DOHH2 (cell line): ENCODE data around the gene PLAAT3.
A peak's percentile ranks its signal among the peaks of the same experiment; 100 is the strongest.
"Not testable (repeated sequence)": the region's sequence is repeated elsewhere in the genome, so short reads cannot be mapped to it uniquely, and the experiment has no call there.

Experiments used
- H3F3A ChIP-seq: fragments of 200-600 bp; sonication (generic), shearing (Covaris generic); 2 replicates; pipeline ENCODE4 v1.6.0; 2016; ENCODE audit warnings: antibody characterized with exemption, mild to moderate bottlenecking; ENCODE audit not compliant: control insufficient read depth, insufficient read depth
- H3K27ac ChIP-seq: fragments of 200-600 bp; sonication (generic); 2 replicates; pipeline ENCODE4 v1.5.1; 2014; ENCODE audit warnings: low read depth, mild to moderate bottlenecking, low read length, moderate library complexity
- H3K27me3 ChIP-seq: fragments of 200-600 bp; sonication (generic); 2 replicates; pipeline ENCODE4 v1.6.1; 2014; ENCODE audit warnings: mild to moderate bottlenecking, low read length, mixed read lengths; ENCODE audit not compliant: control insufficient read depth
- H3K36me3 ChIP-seq: fragments of 200-600 bp; sonication (generic); 2 replicates; pipeline ENCODE4 v1.6.1; 2014; ENCODE audit warnings: mild to moderate bottlenecking, low read length, moderate library complexity, mixed read lengths; ENCODE audit not compliant: control insufficient read depth
- H3K4me1 ChIP-seq: fragments of 200-600 bp; sonication (generic); 2 replicates; pipeline ENCODE4 v1.6.1; 2014; ENCODE audit warnings: mild to moderate bottlenecking, low read length, mixed read lengths; ENCODE audit not compliant: control insufficient read depth
- H3K4me2 ChIP-seq: fragments of 200-600 bp; sonication (generic); 2 replicates; pipeline ENCODE4 v1.6.0; 2014; ENCODE audit warnings: mild to moderate bottlenecking, low read length, moderate library complexity
- H3K4me3 ChIP-seq: fragments of 200-600 bp; sonication (generic); 2 replicates; pipeline ENCODE4 v1.5.1; 2014; ENCODE audit warnings: mild to moderate bottlenecking, low read length, mixed read lengths
- H3K79me2 ChIP-seq: fragments of 200-600 bp; sonication (generic); 2 replicates; pipeline ENCODE4 v1.6.1; 2014; ENCODE audit warnings: mild to moderate bottlenecking, low read length, mixed read lengths; ENCODE audit not compliant: control insufficient read depth
- H3K9me2 ChIP-seq: fragments of 200-600 bp; sonication (generic); replicated peaks from 2 replicates; pipeline ENCODE4 v1.6.1; 2014; ENCODE audit warnings: mild to moderate bottlenecking, low read length, mixed read lengths; ENCODE audit not compliant: control insufficient read depth
- H3K9me3 ChIP-seq: fragments of 200-600 bp; sonication (generic); 2 replicates; pipeline ENCODE4 v1.6.1; 2014; ENCODE audit warnings: antibody characterized with exemption, low read length, mixed read lengths; ENCODE audit not compliant: control insufficient read depth, insufficient read depth
- H4K20me1 ChIP-seq: fragments of 200-600 bp; sonication (generic); 2 replicates; pipeline ENCODE4 v1.6.0; 2014; ENCODE audit warnings: low read depth, mild to moderate bottlenecking, antibody characterized with exemption, low read length, moderate library complexity; ENCODE audit not compliant: control insufficient read depth, insufficient read depth
- CTCF ChIP-seq: fragments of 200-600 bp; sonication (generic); IDR thresholded peaks from one replicate; pipeline ENCODE4 v1.5.1; 2014; ENCODE audit warnings: antibody characterized with exemption, mild to moderate bottlenecking, low read depth, low read length; ENCODE audit not compliant: poor library complexity, severe bottlenecking
- EZH2phosphoT487 ChIP-seq: fragments of 200-600 bp; sonication (generic); IDR thresholded peaks from 2 replicates; pipeline ENCODE4 v1.6.1; 2017; ENCODE audit warnings: borderline replicate concordance, mild to moderate bottlenecking, antibody characterized with exemption, low read length, moderate library complexity, mixed read lengths

PLAAT3 gene

GRCh38 chr11:63643205-63643604 is 29.0 kb upstream of the PLAAT3 start:
- Histone ChIP-seq H3K9me2 (no peaks in the 10 kb centered on the region), H3K4me3 (no peak overlapping the region), H3K36me3 (peaks cover 23% of the 10 kb centered on the region), H3F3A (no peaks in the 10 kb centered on the region), H3K9me3 (no peaks in the 10 kb centered on the region), H3K79me2 (no peaks in the 10 kb centered on the region), H3K4me1 (no peaks in the 10 kb centered on the region), H4K20me1 (no peaks in the 10 kb centered on the region), H3K4me2 (no peak overlapping the region), H3K27ac (no peak overlapping the region), H3K27me3 (no peaks in the 10 kb centered on the region)
- TF ChIP-seq EZH2phosphoT487, result no peak
- no peak for TF ChIP-seq CTCF

GRCh38 chr11:63641727-63642126 is 27.5 kb upstream of the PLAAT3 start:
- no peak overlapping the region for H3K27ac ChIP-seq
- H3F3A ChIP-seq, result no peaks in the 10 kb centered on the region
- peaks cover 23% of the 10 kb centered on the region for H3K36me3 ChIP-seq
- no peak overlapping the region for H3K4me2 ChIP-seq
- no peaks in the 10 kb centered on the region for H3K9me2 ChIP-seq
- H3K79me2 ChIP-seq, result no peaks in the 10 kb centered on the region
- H4K20me1 ChIP-seq, result no peaks in the 10 kb centered on the region
- no peaks in the 10 kb centered on the region for H3K27me3 ChIP-seq
- no peaks in the 10 kb centered on the region for H3K9me3 ChIP-seq
- TF ChIP-seq CTCF (no peak), EZH2phosphoT487 (no peak)
- no peak overlapping the region for H3K4me3 ChIP-seq
- no peaks in the 10 kb centered on the region for H3K4me1 ChIP-seq

- H3K79me2 ChIP-seq, result no peaks in the 10 kb centered on the region
- no peak overlapping the region for H3K4me2 ChIP-seq
- H3K36me3 ChIP-seq, result peaks cover 26% of the 10 kb centered on the region
- no peaks in the 10 kb centered on the region for H4K20me1 ChIP-seq
- no peak overlapping the region for H3K4me3 ChIP-seq
- TF ChIP-seq EZH2phosphoT487 (no peak), CTCF (peak; percentile 62)
- H3K27ac ChIP-seq, result no peak overlapping the region
- H3K9me3 ChIP-seq, result no peaks in the 10 kb centered on the region
- H3K4me1 ChIP-seq, result no peaks in the 10 kb centered on the region
- H3K9me2 ChIP-seq, result no peaks in the 10 kb centered on the region
- H3F3A ChIP-seq, result no peaks in the 10 kb centered on the region
- H3K27me3 ChIP-seq, result no peaks in the 10 kb centered on the region
Measured at GRCh38 chr11:63639199-63639832, 25.1 kb upstream of the PLAAT3 start.

GRCh38 chr11:63638436-63638835 is 24.2 kb upstream of the PLAAT3 start:
- H3K4me2 ChIP-seq, H3K4me3 ChIP-seq, H3K9me3 ChIP-seq, H4K20me1 ChIP-seq, H3K27me3 ChIP-seq, H3K27ac ChIP-seq, H3F3A ChIP-seq, H3K79me2 ChIP-seq, H3K9me2 ChIP-seq, H3K4me1 ChIP-seq: not testable (repeated sequence)
- peaks cover 24% of the 10 kb centered on the region for H3K36me3 ChIP-seq
